G401.6 (cell line): ENCODE measurements around the gene PDCD4.
"Not testable (repeated sequence)": the region's sequence is repeated elsewhere in the genome, so short reads cannot be mapped to it uniquely, and the experiment has no call there.

ENCODE experiments used
- FAIRE-seq: peaks from 2 replicates; lab custom pipeline; 2012; peaks lifted over from hg19 to GRCh38; lab: Jason Lieb, UNC

The PDCD4 gene

GRCh38 chr10:110861930-110862649 is 9.6 kb upstream of the PDCD4 start:
- FAIRE-seq, result no peak

GRCh38 chr10:110862961-110863360 is 8.8 kb upstream of the PDCD4 start:
- FAIRE-seq, result no peak

- no peak for FAIRE-seq
Measured at GRCh38 chr10:110863361-110863760, 8.4 kb upstream of the PDCD4 start.

GRCh38 chr10:110863956-110864355 is 7.8 kb upstream of the PDCD4 start:
- FAIRE-seq, result no peak

- FAIRE-seq, result peak; percentile 59
Measured at GRCh38 chr10:110864662-110865140, 7.0 kb upstream of the PDCD4 start.

GRCh38 chr10:110865186-110865808 is 6.4 kb upstream of the PDCD4 start:
- FAIRE-seq, result no peak

- FAIRE-seq, result peak; percentile 96
Measured at GRCh38 chr10:110865809-110866482, 5.8 kb upstream of the PDCD4 start.

GRCh38 chr10:110867011-110867806 is 4.5 kb upstream of the PDCD4 start:
- FAIRE-seq, result not testable (repeated sequence)

GRCh38 chr10:110867807-110868465 is 3.8 kb upstream of the PDCD4 start:
- no peak for FAIRE-seq

- no peak for FAIRE-seq
Measured at GRCh38 chr10:110868981-110869380, 2.7 kb upstream of the PDCD4 start.

GRCh38 chr10:110870823-110871297 is 868 bp upstream of the PDCD4 start:
- no peak for FAIRE-seq

GRCh38 chr10:110872145-110872983 is 636 bp downstream of the PDCD4 start:
- FAIRE-seq, result no peak

- FAIRE-seq, result no peak
Measured at GRCh38 chr10:110872984-110873923, 1.5 kb downstream of the PDCD4 start.

GRCh38 chr10:110873951-110874350 is 2.2 kb downstream of the PDCD4 start:
- FAIRE-seq, result no peak

GRCh38 chr10:110876000-110876399 is 4.3 kb downstream of the PDCD4 start:
- no peak for FAIRE-seq

GRCh38 chr10:110876788-110877187 is 5.1 kb downstream of the PDCD4 start:
- no peak for FAIRE-seq

- FAIRE-seq, result no peak
Measured at GRCh38 chr10:110880012-110880411, 8.3 kb downstream of the PDCD4 start.

- no peak for FAIRE-seq
Measured at GRCh38 chr10:110881247-110881646, 9.5 kb downstream of the PDCD4 start.

GRCh38 chr10:110881905-110882304 is 10.2 kb downstream of the PDCD4 start:
- no peak for FAIRE-seq

GRCh38 chr10:110883924-110884323 is 12.2 kb downstream of the PDCD4 start:
- peak; percentile 54 for FAIRE-seq
